Erythroblast (primary cell): ENCODE data around the gene ZNF865.

ENCODE experiments used
- GATA1 ChIP-seq: IDR thresholded peaks from 2 replicates; pipeline ENCODE4 v1.6.1; 2011; ENCODE audit warnings: low read depth, mild to moderate bottlenecking, control low read depth, low read length, moderate library complexity
- POLR2A ChIP-seq: IDR thresholded peaks from 2 replicates; pipeline ENCODE4 v1.6.1; 2011; ENCODE audit warnings: mild to moderate bottlenecking, low read length

- TF ChIP-seq POLR2A (no peak), GATA1 (no peak)
Measured at GRCh38 chr19:55611983-55612645, 6.7 kb downstream of the ZNF865 start.
